WI38 (cell line): ENCODE data around the gene CBARP.

Source experiments
- H3K4me3 ChIP-seq: 2 replicates; pipeline ENCODE4 v1.5.1; 2011; ENCODE audit warnings: low read depth, mild to moderate bottlenecking, control low read depth, low read length
- TF ChIP-seq, protein P1 (sequence below): IDR thresholded peaks from 2 replicates; pipeline ENCODE4 v1.5.1; 2012; ENCODE audit warnings: low read depth, mild to moderate bottlenecking, control low read depth, low read length

CBARP gene

DNA sequence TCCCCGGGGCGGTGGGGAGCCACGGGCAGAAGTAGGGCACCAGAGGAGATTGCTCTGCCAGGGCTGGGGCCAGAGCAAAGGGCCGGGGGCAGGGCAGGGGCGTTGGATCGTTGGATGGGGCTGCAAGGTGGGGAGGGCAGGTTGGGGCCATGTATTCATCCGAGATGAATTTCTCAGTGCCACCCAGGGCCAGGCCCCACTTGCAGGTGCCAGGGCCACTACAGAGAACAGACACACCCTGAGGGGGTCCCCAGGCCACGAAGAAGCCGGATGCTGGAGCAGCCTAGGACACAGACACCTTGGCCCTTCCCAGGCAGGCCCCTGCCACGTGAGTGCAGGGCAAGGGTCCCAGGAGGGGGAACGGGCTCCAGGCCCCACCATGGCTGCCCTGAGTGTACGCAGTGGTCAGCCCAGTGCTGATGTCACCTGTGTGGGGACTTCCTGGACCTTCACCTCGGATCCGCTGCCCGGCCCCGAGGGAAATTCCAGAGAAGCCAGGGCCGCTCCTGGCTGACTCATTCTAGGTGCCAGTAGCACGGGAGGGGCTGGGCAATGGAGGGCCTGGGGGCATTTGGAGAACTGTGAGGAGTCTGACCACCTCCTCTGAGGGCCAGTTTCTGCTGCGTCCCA, 54.1 kb downstream of the CBARP start:
- TF ChIP-seq, protein P1, sequence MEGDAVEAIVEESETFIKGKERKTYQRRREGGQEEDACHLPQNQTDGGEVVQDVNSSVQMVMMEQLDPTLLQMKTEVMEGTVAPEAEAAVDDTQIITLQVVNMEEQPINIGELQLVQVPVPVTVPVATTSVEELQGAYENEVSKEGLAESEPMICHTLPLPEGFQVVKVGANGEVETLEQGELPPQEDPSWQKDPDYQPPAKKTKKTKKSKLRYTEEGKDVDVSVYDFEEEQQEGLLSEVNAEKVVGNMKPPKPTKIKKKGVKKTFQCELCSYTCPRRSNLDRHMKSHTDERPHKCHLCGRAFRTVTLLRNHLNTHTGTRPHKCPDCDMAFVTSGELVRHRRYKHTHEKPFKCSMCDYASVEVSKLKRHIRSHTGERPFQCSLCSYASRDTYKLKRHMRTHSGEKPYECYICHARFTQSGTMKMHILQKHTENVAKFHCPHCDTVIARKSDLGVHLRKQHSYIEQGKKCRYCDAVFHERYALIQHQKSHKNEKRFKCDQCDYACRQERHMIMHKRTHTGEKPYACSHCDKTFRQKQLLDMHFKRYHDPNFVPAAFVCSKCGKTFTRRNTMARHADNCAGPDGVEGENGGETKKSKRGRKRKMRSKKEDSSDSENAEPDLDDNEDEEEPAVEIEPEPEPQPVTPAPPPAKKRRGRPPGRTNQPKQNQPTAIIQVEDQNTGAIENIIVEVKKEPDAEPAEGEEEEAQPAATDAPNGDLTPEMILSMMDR, result no peak
- H3K4me3 ChIP-seq, result no peak overlapping the region

DNA sequence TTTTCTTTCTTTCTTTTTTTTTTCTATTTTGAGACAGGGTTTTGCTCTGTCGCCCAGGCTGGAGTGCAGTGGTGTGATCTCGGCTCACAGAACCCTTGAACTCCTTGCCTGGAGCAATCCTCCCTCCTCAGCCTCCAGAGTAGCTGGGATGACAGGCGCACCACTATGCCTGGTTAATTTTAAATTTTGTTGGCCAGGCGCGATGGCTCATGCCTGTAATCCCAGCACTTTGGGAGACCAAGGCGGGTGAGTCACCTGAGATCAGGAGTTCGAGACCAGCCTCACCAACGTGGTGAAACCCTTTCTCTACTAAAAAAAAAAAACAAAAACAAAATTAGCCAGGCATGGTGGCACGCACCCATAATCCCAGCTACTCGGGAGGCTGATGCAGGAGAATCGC, 55.1 kb downstream of the CBARP start:
- no peak overlapping the region for H3K4me3 ChIP-seq
- TF ChIP-seq, protein P1, result no peak

DNA sequence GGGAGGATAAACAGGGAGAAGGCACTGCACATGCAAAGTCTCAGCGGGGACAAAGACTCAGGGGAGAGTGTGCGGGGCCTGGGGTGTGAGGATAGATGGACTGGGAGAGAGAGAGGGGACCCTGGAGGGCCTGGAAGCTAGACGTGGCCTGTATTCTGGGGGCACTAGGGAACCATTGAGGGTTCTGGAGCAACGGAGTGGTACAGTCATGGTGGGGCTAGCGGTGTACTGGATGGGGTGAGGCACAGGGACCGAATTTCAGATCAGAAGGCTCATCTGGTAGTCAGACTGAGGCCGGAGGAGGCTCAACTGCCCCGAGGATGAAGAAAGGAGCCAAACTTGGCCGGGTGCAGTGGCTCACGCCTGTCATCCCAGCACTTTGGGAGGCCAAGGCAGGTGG, 55.7 kb downstream of the CBARP start:
- no peak overlapping the region for H3K4me3 ChIP-seq
- TF ChIP-seq, protein P1, result no peak

DNA sequence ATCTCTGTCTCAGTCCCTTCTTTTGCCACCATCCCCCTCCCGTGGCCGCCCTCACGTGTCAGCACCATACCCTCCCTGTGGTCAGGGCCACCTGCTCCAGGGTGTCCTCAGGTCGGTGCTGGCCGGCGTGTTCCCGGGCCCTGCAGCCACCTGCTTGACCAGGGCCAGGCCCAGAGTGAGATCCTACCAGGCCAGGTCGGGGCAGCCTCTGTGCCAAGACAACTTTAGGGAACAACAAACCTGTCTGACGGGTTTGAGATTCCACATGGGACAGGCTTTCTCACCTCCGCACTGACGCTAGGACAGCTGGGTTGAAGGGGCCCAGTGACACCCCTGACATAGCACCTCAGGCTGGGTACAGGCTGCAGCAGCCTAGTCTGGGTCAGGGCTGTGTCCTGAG, 56.2 kb downstream of the CBARP start:
- H3K4me3 ChIP-seq, result no peak overlapping the region
- TF ChIP-seq, protein P1, result no peak
